ENCODE data around the gene CREBL2.
"Not testable (repeated sequence)": the region's sequence is repeated elsewhere in the genome, so short reads cannot be mapped to it uniquely, and the experiment has no call there.

Gene CREBL2

GRCh38 chr12:12599750-12600643 is 11.7 kb upstream of the CREBL2 start:
- no peak for DNase-seq

- DNase-seq, result no peak
These were observed 11.0 kb upstream of the CREBL2 start for GRCh38 chr12:12600659-12601058.

GRCh38 chr12:12604740-12605139 is 6.9 kb upstream of the CREBL2 start:
- no peak for DNase-seq

- DNase-seq, result no peak
These were observed 4.7 kb upstream of the CREBL2 start for GRCh38 chr12:12606781-12607589.

GRCh38 chr12:12608557-12608957 is 3.1 kb upstream of the CREBL2 start:
- DNase-seq, result no peak

GRCh38 chr12:12609692-12610091 is 2.0 kb upstream of the CREBL2 start:
- no peak for DNase-seq

GRCh38 chr12:12610711-12611110 is 965 bp upstream of the CREBL2 start:
- DNase-seq, result no peak

- DNase-seq, result no peak
These were observed 682 bp downstream of the CREBL2 start for GRCh38 chr12:12612358-12612757.

GRCh38 chr12:12613344-12613743 is 1.7 kb downstream of the CREBL2 start:
- DNase-seq, result no peak

GRCh38 chr12:12614342-12614741 is 2.7 kb downstream of the CREBL2 start:
- DNase-seq, result no peak

- no peak for DNase-seq
These were observed 5.0 kb downstream of the CREBL2 start for GRCh38 chr12:12616512-12617310.

- DNase-seq, result not testable (repeated sequence)
These were observed 6.4 kb downstream of the CREBL2 start for GRCh38 chr12:12618064-12618463.

- no peak for DNase-seq
These were observed 9.1 kb downstream of the CREBL2 start for GRCh38 chr12:12620730-12621315.

GRCh38 chr12:12622418-12622817 is 10.7 kb downstream of the CREBL2 start:
- no peak for DNase-seq

GRCh38 chr12:12624498-12624992 is 12.9 kb downstream of the CREBL2 start:
- no peak for DNase-seq

- DNase-seq, result no peak
These were observed 14.8 kb downstream of the CREBL2 start for GRCh38 chr12:12626471-12626870.

- DNase-seq, result no peak
These were observed 15.7 kb downstream of the CREBL2 start for GRCh38 chr12:12627308-12627827.

- DNase-seq, result no peak
These were observed 16.3 kb downstream of the CREBL2 start for GRCh38 chr12:12628013-12628412.

GRCh38 chr12:12630850-12631249 is 19.2 kb downstream of the CREBL2 start:
- DNase-seq, result no peak

GRCh38 chr12:12635651-12636050 is 24.0 kb downstream of the CREBL2 start:
- no peak for DNase-seq

- DNase-seq, result no peak
These were observed 25.0 kb downstream of the CREBL2 start for GRCh38 chr12:12636641-12637040.

GRCh38 chr12:12639995-12640394 is 28.3 kb downstream of the CREBL2 start:
- not testable (repeated sequence) for DNase-seq

All from GDM1 (cell line).